Testis (tissue), 3 donors: ENCODE measurements around the gene RASA3. TPM values are rescaled to one million over a fixed set of nuclear protein-coding genes. Genes with fewer than 3 reads are reported as not detected.

Experiments
- DNase-seq: peaks from one replicate; pipeline ENCODE4 v3.0.0-alpha.2; 2019
- H3K27ac ChIP-seq, 2 donors: fragments of 200-600 bp; sonication (generic); one replicate each; pipeline ENCODE4 v1.5.1; 2019
- H3K27me3 ChIP-seq: fragments of 200-600 bp; sonication (generic); one replicate; pipeline ENCODE4 v1.5.1; 2019
- H3K36me3 ChIP-seq: fragments of 200-600 bp; sonication (generic); one replicate; pipeline ENCODE4 v1.5.1; 2017; ENCODE audit warnings: low read depth; ENCODE audit errors: missing control alignments
- H3K4me1 ChIP-seq: fragments of 200-600 bp; sonication (generic); one replicate; pipeline ENCODE4 v1.5.1; 2019
- H3K4me3 ChIP-seq, 2 donors: fragments of 200-600 bp; sonication (generic); one replicate each; pipeline ENCODE4 v1.5.1; 2017 to 2019
- H3K9me3 ChIP-seq: fragments of 200-600 bp; sonication (generic); one replicate; pipeline ENCODE4 v1.5.1; 2017
- CTCF ChIP-seq, 3 experiments: fragments of 450-650 bp in 2 of 3; fragments of 200-600 bp in 1 of 3; sonication (generic) in 1 of 3; IDR thresholded peaks; one replicate each; pipeline ENCODE4 v1.5.1; 2016 to 2019; ENCODE audit warnings: antibody characterized with exemption in 3 of 3, mild to moderate bottlenecking in 2 of 3, moderate library complexity in 1 of 3
- POLR2A ChIP-seq: fragments of 450-650 bp; IDR thresholded peaks from one replicate; pipeline ENCODE4 v1.6.1; 2017; ENCODE audit warnings: antibody characterized with exemption, mild to moderate bottlenecking, moderate library complexity
- WGBS, 2 donors: methylation state at CpG; one replicate each; pipeline ENCODE4 v1.1.5; 2018; 5-methylcytosine and 5-hydroxymethylcytosine counted together
- intact Hi-C: fragments of 100-400 bp; cut with DNase I; formaldehyde crosslinking; loops from one replicate; pipeline ENCODE4 v1.15.1; 2023; ENCODE audit warnings: low total_unique reads
- polyA plus RNA-seq: library from polyadenylated mRNA; stranded (reverse); fragments of 350-450 nt; fragmentation: Illumina TruSeq; extraction: RNeasy Lipid Tissue Mini Kit (QIAGEN cat#74804); gene quantifications from one replicate; pipeline ENCODE4 v1.2.3, GENCODE V29; 2014; ENCODE audit warnings: low read depth, low replicate concordance; ENCODE audit not compliant: insufficient read depth
- total RNA-seq, 2 donors: library from RNA; depleted of rRNA; stranded (reverse); fragments of >200 nt; gene quantifications; one replicate each; pipeline ENCODE4 v1.2.3, GENCODE V29; 2016

Gene RASA3
- total and polyA plus RNA-seq, 3 donors from 2014 or later, result 13.2 to 21.6 (median 16.4) TPM

GRCh38 chr13:114035186-114035582, 97.2 kb downstream of the RASA3 start:
- Histone ChIP-seq H3K4me3 (no peak overlapping the region), H3K36me3 (no peaks in the 10 kb centered on the region), H3K27me3 (no peaks in the 10 kb centered on the region), H3K27ac (peak overlapping the region in 1 of 2 donors; percentile 48), H3K9me3 (no peaks in the 10 kb centered on the region), H3K4me1 (peaks cover 14% of the 10 kb centered on the region)
- TF ChIP-seq CTCF (IDR thresholded peaks at IDR 0.05), result no peak
- TF ChIP-seq POLR2A, result no peak
- WGBS, 2 donors, result 70 to 83% methylated on average over 10 of the region's 10 CpGs
- intact Hi-C loops, result no loop called here
- DNase-seq, result no peak

- H3K4me3 ChIP-seq, result no peak overlapping the region
- no peaks in the 10 kb centered on the region for H3K36me3 ChIP-seq
- DNase-seq, result no peak
- TF ChIP-seq POLR2A, result no peak
- TF ChIP-seq CTCF (IDR thresholded peaks at IDR 0.05), result no peak
- WGBS, 2 donors, result 45 to 56% methylated on average over 9 of the region's 9 CpGs
- H3K27ac ChIP-seq, result peak overlapping the region in 1 of 2 donors; percentile 48
- intact Hi-C loops, result no loop called here
- H3K27me3 ChIP-seq, result no peaks in the 10 kb centered on the region
- H3K4me1 ChIP-seq, result peaks cover 14% of the 10 kb centered on the region
- H3K9me3 ChIP-seq, result no peaks in the 10 kb centered on the region
Measured at GRCh38 chr13:114034481-114034891, 97.9 kb downstream of the RASA3 start.

- intact Hi-C loops, result no loop called here
- DNase-seq, result no peak
- H3K27ac ChIP-seq, result peak overlapping the region in 1 of 2 donors; percentile 48
- no peaks in the 10 kb centered on the region for H3K9me3 ChIP-seq
- 92 to 93% methylated on average over 12 to 28 of the region's 32 CpGs for WGBS, 2 donors
- H3K27me3 ChIP-seq, result no peaks in the 10 kb centered on the region
- H3K4me3 ChIP-seq, result no peak overlapping the region
- H3K36me3 ChIP-seq, result no peaks in the 10 kb centered on the region
- H3K4me1 ChIP-seq, result peaks cover 14% of the 10 kb centered on the region
- TF ChIP-seq CTCF (IDR thresholded peaks at IDR 0.05) (no peak), POLR2A (no peak)
Measured at GRCh38 chr13:114033541-114034315, 98.7 kb downstream of the RASA3 start.

GRCh38 chr13:114032126-114032799, 100.2 kb downstream of the RASA3 start:
- Histone ChIP-seq H3K4me1 (peaks cover 14% of the 10 kb centered on the region), H3K27me3 (no peaks in the 10 kb centered on the region), H3K36me3 (no peaks in the 10 kb centered on the region), H3K4me3 (no peak overlapping the region), H3K27ac (no peak overlapping the region), H3K9me3 (no peaks in the 10 kb centered on the region)
- no peak for TF ChIP-seq CTCF (IDR thresholded peaks at IDR 0.05)
- TF ChIP-seq POLR2A, result no peak
- 79 to 80% methylated on average over 24 to 26 of the region's 26 CpGs for WGBS, 2 donors
- no peak for DNase-seq
- intact Hi-C loops, result no loop called here
